Measurements from ENCODE around the gene C3AR1.
"Not testable (repeated sequence)": the region's sequence is repeated elsewhere in the genome, so short reads cannot be mapped to it uniquely, and the experiment has no call there.

C3AR1 gene

DNA sequence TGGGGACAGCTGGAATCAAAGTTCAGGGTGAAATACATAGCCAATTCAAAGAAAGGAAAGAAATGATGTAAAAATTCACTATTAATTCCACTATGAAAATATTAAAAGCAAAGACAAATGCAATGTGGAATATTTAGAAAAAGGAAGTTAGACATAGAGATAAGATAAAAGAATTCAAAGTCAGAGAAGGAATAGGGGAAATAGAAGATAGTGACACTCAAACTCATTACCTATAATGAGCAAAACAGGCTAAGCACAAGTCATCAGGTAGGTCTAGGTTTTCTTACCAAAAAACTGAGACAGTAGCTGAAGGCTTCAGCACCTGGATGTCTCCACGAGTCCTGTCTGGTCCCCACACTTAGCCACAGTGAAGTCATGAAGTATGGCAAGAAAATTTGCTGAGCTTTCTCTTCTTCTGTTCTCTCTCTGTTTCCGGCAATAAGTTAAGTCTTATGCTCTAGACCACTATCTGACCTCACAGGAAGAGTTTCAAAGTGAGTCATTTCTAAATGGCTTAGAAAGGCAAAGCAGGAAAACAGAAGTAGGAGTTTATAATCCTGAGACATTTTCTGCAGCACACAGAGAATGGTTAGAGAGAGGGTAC, at the start of gene C3AR1:
C3AR1 (minus strand) TSS at position 369 of the 604 bp plus-strand sequence. CDS start 6,174 bp downstream, outside the sequence.
- TF ChIP-seq, protein P1, sequence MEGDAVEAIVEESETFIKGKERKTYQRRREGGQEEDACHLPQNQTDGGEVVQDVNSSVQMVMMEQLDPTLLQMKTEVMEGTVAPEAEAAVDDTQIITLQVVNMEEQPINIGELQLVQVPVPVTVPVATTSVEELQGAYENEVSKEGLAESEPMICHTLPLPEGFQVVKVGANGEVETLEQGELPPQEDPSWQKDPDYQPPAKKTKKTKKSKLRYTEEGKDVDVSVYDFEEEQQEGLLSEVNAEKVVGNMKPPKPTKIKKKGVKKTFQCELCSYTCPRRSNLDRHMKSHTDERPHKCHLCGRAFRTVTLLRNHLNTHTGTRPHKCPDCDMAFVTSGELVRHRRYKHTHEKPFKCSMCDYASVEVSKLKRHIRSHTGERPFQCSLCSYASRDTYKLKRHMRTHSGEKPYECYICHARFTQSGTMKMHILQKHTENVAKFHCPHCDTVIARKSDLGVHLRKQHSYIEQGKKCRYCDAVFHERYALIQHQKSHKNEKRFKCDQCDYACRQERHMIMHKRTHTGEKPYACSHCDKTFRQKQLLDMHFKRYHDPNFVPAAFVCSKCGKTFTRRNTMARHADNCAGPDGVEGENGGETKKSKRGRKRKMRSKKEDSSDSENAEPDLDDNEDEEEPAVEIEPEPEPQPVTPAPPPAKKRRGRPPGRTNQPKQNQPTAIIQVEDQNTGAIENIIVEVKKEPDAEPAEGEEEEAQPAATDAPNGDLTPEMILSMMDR (IDR thresholded peaks at IDR 0.05; ENCODE audit: low read depth, low read length, missing control alignments) = no peak
- in situ Hi-C loops (cut with HindIII; ENCODE audit: low pct_ligation_motif_present, low sequenced_read_pairs) = no loop called here
- Histone ChIP-seq H3K36me3 (replicated peaks) (no peaks in the 10 kb centered on the region), H3K4me3 (ENCODE audit: low read depth, low read length) (peak within 1 kb of the TSS; percentile 30), H3K27ac (peak within 1 kb of the TSS; percentile 14), H3K27me3 (replicated peaks) (no peaks in the 10 kb centered on the region)
- peak; percentile 53 for DNase-seq

DNA sequence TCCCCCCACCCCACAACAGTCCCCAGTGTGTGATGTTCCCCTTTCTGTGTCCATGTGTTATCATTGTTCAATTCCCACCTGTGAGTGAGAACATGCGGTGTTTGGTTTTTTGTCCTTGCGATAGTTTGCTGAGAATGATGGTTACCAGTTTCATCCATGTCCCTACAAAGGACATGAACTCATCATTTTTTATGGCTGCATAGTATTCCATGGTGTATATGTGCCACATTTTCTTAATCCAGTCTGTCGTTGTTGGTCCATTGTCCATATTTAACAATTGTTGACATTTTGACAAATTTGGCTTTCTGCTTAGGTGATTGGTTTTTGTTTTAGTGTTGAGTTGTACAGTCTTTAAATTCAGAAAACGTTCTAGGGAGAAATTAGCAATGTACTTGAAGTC, 47.0 kb upstream of the C3AR1 start:
- DNase-seq; H3K27ac ChIP-seq; H3K27me3 ChIP-seq (replicated peaks); H3K4me3 ChIP-seq (ENCODE audit: low read depth, low read length); H3K36me3 ChIP-seq (replicated peaks); in situ Hi-C loops (cut with HindIII; ENCODE audit: low pct_ligation_motif_present, low sequenced_read_pairs): not testable (repeated sequence)

DNA sequence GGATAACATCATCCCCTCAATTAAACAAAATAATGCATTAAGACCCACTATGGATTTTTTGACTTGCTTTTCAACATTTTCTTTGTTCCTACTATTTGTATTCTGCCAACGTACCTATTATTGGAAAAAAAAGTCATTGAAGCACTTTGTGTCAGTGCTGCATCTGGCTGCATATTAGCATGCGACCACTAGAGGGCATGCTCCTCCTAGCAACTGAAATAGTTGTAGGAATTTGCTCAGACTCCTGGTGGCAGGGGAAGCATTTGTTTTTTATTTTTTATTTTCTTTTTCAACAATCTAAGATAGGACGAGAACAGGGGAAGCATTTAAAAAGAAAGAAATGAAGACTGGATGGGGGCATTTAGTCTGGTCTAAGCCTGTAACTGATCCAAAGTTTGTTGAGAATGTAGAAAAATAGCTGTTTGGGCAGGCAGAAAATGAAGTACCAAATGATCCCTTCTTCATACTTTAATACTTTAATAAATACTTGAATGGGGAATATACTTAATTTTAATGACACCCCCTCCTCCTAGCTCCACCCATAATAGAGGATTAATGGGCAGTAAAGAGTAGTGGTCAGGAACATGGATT, 42.7 kb upstream of the C3AR1 start:
- in situ Hi-C loops (cut with HindIII; ENCODE audit: low pct_ligation_motif_present, low sequenced_read_pairs) = no loop called here
- no peak overlapping the region for H3K27ac ChIP-seq
- no peaks in the 10 kb centered on the region for H3K36me3 ChIP-seq (replicated peaks)
- no peak overlapping the region for H3K4me3 ChIP-seq (ENCODE audit: low read depth, low read length)
- DNase-seq = peak; percentile 76
- TF ChIP-seq, protein P1 (IDR thresholded peaks at IDR 0.05; ENCODE audit: low read depth, low read length, missing control alignments) = peak; percentile 98
- no peaks in the 10 kb centered on the region for H3K27me3 ChIP-seq (replicated peaks)

DNA sequence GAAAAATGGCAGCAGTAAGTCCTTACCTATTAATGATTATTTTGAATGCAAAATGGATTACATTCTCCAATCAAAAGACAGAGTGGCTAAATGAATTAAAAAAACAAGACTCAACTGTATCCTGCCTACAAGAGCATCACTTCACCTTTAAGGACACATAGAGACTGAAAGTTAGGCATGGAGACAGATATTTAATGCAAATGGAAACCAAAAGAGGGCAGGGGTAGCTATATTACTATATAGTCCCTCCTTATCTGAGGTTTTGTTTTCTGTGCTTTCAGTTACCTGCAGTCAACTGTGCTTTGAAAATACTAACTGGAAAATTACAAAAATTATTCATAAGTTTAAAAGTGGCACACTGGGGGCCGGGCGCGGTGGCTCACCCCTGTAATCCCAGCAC, 33.1 kb upstream of the C3AR1 start:
- Histone ChIP-seq H3K36me3 (replicated peaks) (peaks cover 19% of the 10 kb centered on the region), H3K27ac (no peak overlapping the region), H3K27me3 (replicated peaks) (no peaks in the 10 kb centered on the region), H3K4me3 (ENCODE audit: low read depth, low read length) (no peak overlapping the region)
- DNase-seq = no peak
- in situ Hi-C loops (cut with HindIII; ENCODE audit: low pct_ligation_motif_present, low sequenced_read_pairs) = no loop called here
- TF ChIP-seq, protein P1 (IDR thresholded peaks at IDR 0.05; ENCODE audit: low read depth, low read length, missing control alignments) = no peak

DNA sequence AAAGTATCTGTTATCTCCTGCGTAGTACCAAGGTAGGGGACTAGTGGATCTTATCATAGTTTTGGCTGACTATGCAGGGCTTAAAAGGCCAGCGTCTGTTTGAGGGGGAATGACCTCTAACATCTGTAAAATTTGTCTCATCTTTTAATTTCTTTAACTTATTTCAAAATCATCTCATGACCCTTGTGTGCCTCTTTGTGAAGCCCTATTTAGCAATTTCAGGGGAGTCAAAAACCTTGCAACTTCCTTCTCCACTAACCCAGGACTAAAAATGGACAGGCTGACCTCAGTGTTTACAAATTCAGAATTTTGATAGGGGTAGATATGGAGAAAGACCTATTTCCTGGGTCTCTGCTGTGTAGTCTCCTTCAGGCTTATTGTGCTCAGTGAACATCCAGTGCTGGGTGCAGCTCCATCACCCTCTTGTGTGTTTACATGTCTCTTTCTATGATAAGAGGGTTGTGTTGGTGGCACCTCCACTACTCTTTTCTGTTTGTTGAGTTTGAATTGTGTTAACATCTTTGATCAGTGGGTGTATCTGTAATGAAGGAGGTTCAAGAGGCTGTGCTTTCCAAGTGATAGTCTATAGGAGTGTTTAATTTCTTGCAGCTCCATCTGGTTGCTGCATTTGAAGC, 30.2 kb upstream of the C3AR1 start:
- TF ChIP-seq, protein P1 (IDR thresholded peaks at IDR 0.05; ENCODE audit: low read depth, low read length, missing control alignments) = no peak
- Histone ChIP-seq H3K27me3 (replicated peaks) (no peaks in the 10 kb centered on the region), H3K27ac (no peak overlapping the region), H3K36me3 (replicated peaks) (peaks cover 41% of the 10 kb centered on the region), H3K4me3 (ENCODE audit: low read depth, low read length) (no peak overlapping the region)
- no peak for DNase-seq
- in situ Hi-C loops (cut with HindIII; ENCODE audit: low pct_ligation_motif_present, low sequenced_read_pairs) = no loop called here

DNA sequence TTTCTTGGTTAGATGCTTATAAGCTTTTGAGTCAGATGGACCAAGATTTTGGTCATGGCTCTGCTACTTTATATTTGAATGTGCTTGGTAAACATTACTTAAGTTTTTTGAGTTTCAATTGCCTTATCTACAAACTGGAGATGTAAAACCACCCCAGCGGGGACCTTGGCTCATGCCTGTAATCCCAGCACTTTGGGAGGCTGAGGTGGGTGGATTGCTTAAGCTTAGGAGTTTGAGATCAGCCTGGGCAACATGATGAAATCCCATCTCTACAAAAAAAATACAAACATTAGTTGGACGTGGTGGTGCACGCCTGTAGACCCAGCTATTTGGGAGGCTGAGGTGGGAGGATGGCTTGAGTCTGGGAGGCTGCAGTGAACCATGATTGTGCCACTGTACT, 27.1 kb upstream of the C3AR1 start:
- DNase-seq = no peak
- in situ Hi-C loops (cut with HindIII; ENCODE audit: low pct_ligation_motif_present, low sequenced_read_pairs) = no loop called here
- H3K27me3 ChIP-seq (replicated peaks) = no peaks in the 10 kb centered on the region
- H3K36me3 ChIP-seq (replicated peaks) = peaks cover 52% of the 10 kb centered on the region
- no peak overlapping the region for H3K4me3 ChIP-seq (ENCODE audit: low read depth, low read length)
- H3K27ac ChIP-seq = no peak overlapping the region
- TF ChIP-seq, protein P1 (IDR thresholded peaks at IDR 0.05; ENCODE audit: low read depth, low read length, missing control alignments) = no peak

Data from brain microvascular endothelial cell (primary cell).